H9 (cell line): ENCODE measurements around the gene BCCIP. TPM values are rescaled to one million over a fixed set of nuclear protein-coding genes. Genes with fewer than 3 reads are reported as not detected.

Experiments
- DNase-seq: peaks from one replicate; pipeline ENCODE4 v3.0.0-alpha.2; 2017
- H2AFZ ChIP-seq: one replicate; pipeline ENCODE4 v1.6.1; 2013; ENCODE audit warnings: mild to moderate bottlenecking, low read length, control low read depth, moderate library complexity
- H2AK5ac ChIP-seq: 2 replicates; pipeline ENCODE4 v1.6.1; 2013; ENCODE audit warnings: low read length, control low read depth, mixed read lengths; ENCODE audit not compliant: insufficient read length
- H2BK120ac ChIP-seq: one replicate; pipeline ENCODE4 v1.6.1; 2013; ENCODE audit warnings: low read depth, mild to moderate bottlenecking, low read length, control low read depth, inconsistent platforms; ENCODE audit not compliant: poor library complexity, severe bottlenecking
- H2BK12ac ChIP-seq: 2 replicates; pipeline ENCODE4 v1.6.1; 2013; ENCODE audit warnings: low read length, control low read depth, mixed read lengths, low read depth; ENCODE audit not compliant: insufficient read length
- H2BK15ac ChIP-seq: 2 replicates; pipeline ENCODE4 v1.6.1; 2013; ENCODE audit warnings: low read depth, low read length, control low read depth
- H2BK20ac ChIP-seq: one replicate; pipeline ENCODE4 v1.6.1; 2013; ENCODE audit warnings: low read depth, mild to moderate bottlenecking, low read length, control low read depth, inconsistent platforms; ENCODE audit not compliant: poor library complexity, severe bottlenecking
- H2BK5ac ChIP-seq: 2 replicates; pipeline ENCODE4 v1.6.1; 2013; ENCODE audit warnings: low read length, control low read depth, mixed read lengths; ENCODE audit not compliant: insufficient read length
- H3K14ac ChIP-seq: 2 replicates; pipeline ENCODE4 v1.6.1; 2013; ENCODE audit warnings: low read length, control low read depth; ENCODE audit not compliant: insufficient read depth
- H3K18ac ChIP-seq: 2 replicates; pipeline ENCODE4 v1.6.1; 2013; ENCODE audit warnings: low read depth, mild to moderate bottlenecking, mixed read lengths, low read length, control low read depth; ENCODE audit not compliant: insufficient read length
- H3K23ac ChIP-seq: 2 replicates; pipeline ENCODE4 v1.6.1; 2013; ENCODE audit warnings: low read length, control low read depth, mixed read lengths, low read depth; ENCODE audit not compliant: insufficient read length
- H3K23me2 ChIP-seq: 2 replicates; pipeline ENCODE4 v1.6.1; 2013; ENCODE audit warnings: low read depth, mild to moderate bottlenecking, mixed read lengths, low read length, control low read depth; ENCODE audit not compliant: insufficient read length, poor library complexity, severe bottlenecking
- H3K27ac ChIP-seq: 2 replicates; pipeline ENCODE4 v1.5.1; 2013; ENCODE audit warnings: low read length, control low read depth, mixed read lengths, low read depth; ENCODE audit not compliant: insufficient read length
- H3K27me3 ChIP-seq: 2 replicates; pipeline ENCODE4 v1.6.1; 2013; ENCODE audit warnings: low read length, control low read depth, inconsistent platforms; ENCODE audit not compliant: insufficient read depth
- H3K4ac ChIP-seq: 2 replicates; pipeline ENCODE4 v1.6.1; 2013; ENCODE audit warnings: low read depth, mild to moderate bottlenecking, control low read depth, inconsistent platforms, low read length, moderate library complexity
- H3K4me1 ChIP-seq: 2 replicates; pipeline ENCODE4 v1.6.1; 2013; ENCODE audit warnings: low read length, control low read depth, inconsistent platforms; ENCODE audit not compliant: insufficient read depth
- H3K4me2 ChIP-seq: 2 replicates; pipeline ENCODE4 v1.6.1; 2013; ENCODE audit warnings: low read length, control low read depth, mixed read lengths; ENCODE audit not compliant: insufficient read length, insufficient read depth
- H3K56ac ChIP-seq: 2 replicates; pipeline ENCODE4 v1.6.1; 2013; ENCODE audit warnings: low read depth, mild to moderate bottlenecking, mixed read lengths, low read length, control low read depth; ENCODE audit not compliant: insufficient read length
- H3K79me1 ChIP-seq: 2 replicates; pipeline ENCODE4 v1.6.1; 2013; ENCODE audit warnings: low read depth, mild to moderate bottlenecking, moderate library complexity, low read length, control low read depth, inconsistent platforms; ENCODE audit not compliant: insufficient read depth, poor library complexity, severe bottlenecking
- H3K79me2 ChIP-seq: 2 replicates; pipeline ENCODE4 v1.6.1; 2013; ENCODE audit warnings: low read length, control low read depth, inconsistent platforms; ENCODE audit not compliant: insufficient read depth
- H3K9ac ChIP-seq: 2 replicates; pipeline ENCODE4 v1.6.1; 2013; ENCODE audit warnings: low read length, control low read depth, mixed read lengths; ENCODE audit not compliant: insufficient read length; ENCODE audit errors: extremely low read depth
- H3K9me3 ChIP-seq: one replicate; pipeline ENCODE4 v1.6.1; 2013; ENCODE audit warnings: low read depth, low read length, inconsistent platforms; ENCODE audit not compliant: control insufficient read depth
- H3T11ph ChIP-seq: one replicate; pipeline ENCODE4 v1.6.1; 2013; ENCODE audit warnings: mild to moderate bottlenecking, low read length, control low read depth, inconsistent platforms
- H4K20me1 ChIP-seq: one replicate; pipeline ENCODE4 v1.6.1; 2013; ENCODE audit not compliant: control insufficient read depth, insufficient read length, insufficient read depth
- H4K5ac ChIP-seq: 2 replicates; pipeline ENCODE4 v1.6.1; 2013; ENCODE audit warnings: low read depth, mild to moderate bottlenecking, mixed read lengths, low read length, control low read depth; ENCODE audit not compliant: insufficient read length
- H4K8ac ChIP-seq: replicated peaks from 2 replicates; pipeline ENCODE4 v1.6.1; 2013; ENCODE audit warnings: low read length, control low read depth, mixed read lengths, low read depth; ENCODE audit not compliant: insufficient read length
- H4K91ac ChIP-seq: 2 replicates; pipeline ENCODE4 v1.6.1; 2013; ENCODE audit warnings: low read depth, mild to moderate bottlenecking, moderate library complexity, mixed read lengths, low read length, control low read depth; ENCODE audit not compliant: insufficient read length
- H3K27ac Mint-ChIP-seq, 3 experiments: 2 replicates in 2 of 3; 3 replicates in 1 of 3; pipeline ENCODE4 v1.8.0; 2020 to 2021; ENCODE audit warnings: mixed read lengths in 3 of 3, mild to moderate bottlenecking in 1 of 3, moderate library complexity in 1 of 3
- H3K27me3 Mint-ChIP-seq: 2 replicates; pipeline ENCODE4 v1.8.0; 2021; ENCODE audit warnings: low read depth, mild to moderate bottlenecking, moderate library complexity, mixed read lengths
- H3K36me3 Mint-ChIP-seq, 3 experiments: 2 replicates in 2 of 3; 3 replicates in 1 of 3; pipeline ENCODE4 v1.8.0; 2020 to 2021; ENCODE audit warnings: low read depth in 3 of 3, mixed read lengths in 3 of 3; ENCODE audit not compliant: insufficient read depth in 1 of 3
- H3K4me1 Mint-ChIP-seq, 2 experiments: 2 replicates each; pipeline ENCODE4 v1.8.0; 2020; ENCODE audit warnings: mixed read lengths in 2 of 2
- H3K4me3 Mint-ChIP-seq, 2 experiments: 2 replicates in 1 of 2; 3 replicates in 1 of 2; pipeline ENCODE4 v1.8.0; 2020 to 2021; ENCODE audit warnings: mild to moderate bottlenecking in 2 of 2, mixed read lengths in 2 of 2, moderate library complexity in 1 of 2
- H3K9me3 Mint-ChIP-seq, 2 experiments: 2 replicates in 1 of 2; 3 replicates in 1 of 2; pipeline ENCODE4 v1.8.0; 2020; ENCODE audit warnings: mild to moderate bottlenecking in 2 of 2, mixed read lengths in 2 of 2, moderate library complexity in 1 of 2
- CTCF ChIP-seq: fragments of 200-600 bp; sonication (generic); conservative IDR thresholded peaks from 3 replicates; pipeline ENCODE4 v1.8.0; 2021; ENCODE audit warnings: antibody characterized with exemption, mild to moderate bottlenecking
- WGBS: extraction: QIAGEN DNeasy Blood & Tissue Kit; methylation state at CpG from one replicate; pipeline ENCODE4 v1.1.7; 2013; ENCODE audit warnings: missing lambda C conversion rate, low lambda C conversion rate, mixed read lengths; ENCODE audit not compliant: insufficient read length; ENCODE audit errors: extremely low coverage; 5-methylcytosine and 5-hydroxymethylcytosine counted together
- total RNA-seq: library from RNA; stranded (reverse); gene quantifications from 2 replicates; pipeline ENCODE4 v1.2.1, GENCODE V29; 2021

BCCIP gene
- total RNA-seq, 1 experiment from 2014 or later: 119 TPM

- H2BK20ac ChIP-seq: no peak overlapping the region
- H3K9ac ChIP-seq: no peak overlapping the region
- H3K18ac ChIP-seq: no peak overlapping the region
- no CpG with 5 or more reads among the region's 5 CpGs for whole genome bisulfite sequencing
- no peaks in the 10 kb centered on the region for H3K4me1 ChIP-seq
- H3K56ac ChIP-seq: no peak overlapping the region
- no peaks in the 10 kb centered on the region for H3K27me3 ChIP-seq
- no peak overlapping the region for H2BK12ac ChIP-seq
- H3K4ac ChIP-seq: no peak overlapping the region
- H3K9me3 ChIP-seq: no peaks in the 10 kb centered on the region
- Mint-ChIP-seq H3K9me3 (no peaks in the 10 kb centered on the region), H3K4me3 (no peak overlapping the region), H3K27me3 (no peaks in the 10 kb centered on the region), H3K36me3 (peaks cover 19 to 46% (median 29%) of the 10 kb centered on the region in 3 experiments; a peak in 6 of 7 replicates), H3K27ac (peak overlapping the region in 1 of 3 experiments; percentile 65; a peak in 1 of 7 replicates), H3K4me1 (peaks cover 7% of the 10 kb centered on the region in 2 experiments; a peak in 3 of 4 replicates)
- H3K14ac ChIP-seq: no peak overlapping the region
- H4K8ac ChIP-seq: no peak overlapping the region
- no peak for TF ChIP-seq CTCF
- H3K23me2 ChIP-seq: no peaks in the 10 kb centered on the region
- no peak overlapping the region for H4K91ac ChIP-seq
- H2AK5ac ChIP-seq: no peak overlapping the region
- no peak overlapping the region for H2BK120ac ChIP-seq
- no peak overlapping the region for H2BK5ac ChIP-seq
- H3K4me2 ChIP-seq: no peak overlapping the region
- H3K79me2 ChIP-seq: no peaks in the 10 kb centered on the region
- H3K23ac ChIP-seq: no peak overlapping the region
- no peak overlapping the region for H3T11ph ChIP-seq
- H4K5ac ChIP-seq: no peak overlapping the region
- H2AFZ ChIP-seq: no peak overlapping the region
- no peak overlapping the region for H3K27ac ChIP-seq
- H4K20me1 ChIP-seq: no peaks in the 10 kb centered on the region
- H2BK15ac ChIP-seq: no peak overlapping the region
- no peaks in the 10 kb centered on the region for H3K79me1 ChIP-seq
- no peak for DNase-seq
These were observed 21.2 kb upstream of the BCCIP start for GRCh38 chr10:125802131-125802530.
